H9 (cell line): ENCODE data around the gene POLL. TPM values are rescaled to one million over a fixed set of nuclear protein-coding genes. Genes with fewer than 3 reads are reported as not detected.

ENCODE experiments used
- DNase-seq: peaks from one replicate; pipeline ENCODE4 v3.0.0-alpha.2; 2017
- H2AFZ ChIP-seq: one replicate; pipeline ENCODE4 v1.6.1; 2013; ENCODE audit warnings: mild to moderate bottlenecking, low read length, control low read depth, moderate library complexity
- H2AK5ac ChIP-seq: 2 replicates; pipeline ENCODE4 v1.6.1; 2013; ENCODE audit warnings: low read length, control low read depth, mixed read lengths; ENCODE audit not compliant: insufficient read length
- H2BK120ac ChIP-seq: one replicate; pipeline ENCODE4 v1.6.1; 2013; ENCODE audit warnings: low read depth, mild to moderate bottlenecking, low read length, control low read depth, inconsistent platforms; ENCODE audit not compliant: poor library complexity, severe bottlenecking
- H2BK12ac ChIP-seq: 2 replicates; pipeline ENCODE4 v1.6.1; 2013; ENCODE audit warnings: low read length, control low read depth, mixed read lengths, low read depth; ENCODE audit not compliant: insufficient read length
- H2BK15ac ChIP-seq: 2 replicates; pipeline ENCODE4 v1.6.1; 2013; ENCODE audit warnings: low read depth, low read length, control low read depth
- H2BK20ac ChIP-seq: one replicate; pipeline ENCODE4 v1.6.1; 2013; ENCODE audit warnings: low read depth, mild to moderate bottlenecking, low read length, control low read depth, inconsistent platforms; ENCODE audit not compliant: poor library complexity, severe bottlenecking
- H2BK5ac ChIP-seq: 2 replicates; pipeline ENCODE4 v1.6.1; 2013; ENCODE audit warnings: low read length, control low read depth, mixed read lengths; ENCODE audit not compliant: insufficient read length
- H3K14ac ChIP-seq: 2 replicates; pipeline ENCODE4 v1.6.1; 2013; ENCODE audit warnings: low read length, control low read depth; ENCODE audit not compliant: insufficient read depth
- H3K18ac ChIP-seq: 2 replicates; pipeline ENCODE4 v1.6.1; 2013; ENCODE audit warnings: low read depth, mild to moderate bottlenecking, mixed read lengths, low read length, control low read depth; ENCODE audit not compliant: insufficient read length
- H3K23ac ChIP-seq: 2 replicates; pipeline ENCODE4 v1.6.1; 2013; ENCODE audit warnings: low read length, control low read depth, mixed read lengths, low read depth; ENCODE audit not compliant: insufficient read length
- H3K23me2 ChIP-seq: 2 replicates; pipeline ENCODE4 v1.6.1; 2013; ENCODE audit warnings: low read depth, mild to moderate bottlenecking, mixed read lengths, low read length, control low read depth; ENCODE audit not compliant: insufficient read length, poor library complexity, severe bottlenecking
- H3K27ac ChIP-seq: 2 replicates; pipeline ENCODE4 v1.5.1; 2013; ENCODE audit warnings: low read length, control low read depth, mixed read lengths, low read depth; ENCODE audit not compliant: insufficient read length
- H3K27me3 ChIP-seq: 2 replicates; pipeline ENCODE4 v1.6.1; 2013; ENCODE audit warnings: low read length, control low read depth, inconsistent platforms; ENCODE audit not compliant: insufficient read depth
- H3K4ac ChIP-seq: 2 replicates; pipeline ENCODE4 v1.6.1; 2013; ENCODE audit warnings: low read depth, mild to moderate bottlenecking, control low read depth, inconsistent platforms, low read length, moderate library complexity
- H3K4me1 ChIP-seq: 2 replicates; pipeline ENCODE4 v1.6.1; 2013; ENCODE audit warnings: low read length, control low read depth, inconsistent platforms; ENCODE audit not compliant: insufficient read depth
- H3K4me2 ChIP-seq: 2 replicates; pipeline ENCODE4 v1.6.1; 2013; ENCODE audit warnings: low read length, control low read depth, mixed read lengths; ENCODE audit not compliant: insufficient read length, insufficient read depth
- H3K56ac ChIP-seq: 2 replicates; pipeline ENCODE4 v1.6.1; 2013; ENCODE audit warnings: low read depth, mild to moderate bottlenecking, mixed read lengths, low read length, control low read depth; ENCODE audit not compliant: insufficient read length
- H3K79me1 ChIP-seq: 2 replicates; pipeline ENCODE4 v1.6.1; 2013; ENCODE audit warnings: low read depth, mild to moderate bottlenecking, moderate library complexity, low read length, control low read depth, inconsistent platforms; ENCODE audit not compliant: insufficient read depth, poor library complexity, severe bottlenecking
- H3K79me2 ChIP-seq: 2 replicates; pipeline ENCODE4 v1.6.1; 2013; ENCODE audit warnings: low read length, control low read depth, inconsistent platforms; ENCODE audit not compliant: insufficient read depth
- H3K9ac ChIP-seq: 2 replicates; pipeline ENCODE4 v1.6.1; 2013; ENCODE audit warnings: low read length, control low read depth, mixed read lengths; ENCODE audit not compliant: insufficient read length; ENCODE audit errors: extremely low read depth
- H3K9me3 ChIP-seq: one replicate; pipeline ENCODE4 v1.6.1; 2013; ENCODE audit warnings: low read depth, low read length, inconsistent platforms; ENCODE audit not compliant: control insufficient read depth
- H3T11ph ChIP-seq: one replicate; pipeline ENCODE4 v1.6.1; 2013; ENCODE audit warnings: mild to moderate bottlenecking, low read length, control low read depth, inconsistent platforms
- H4K20me1 ChIP-seq: one replicate; pipeline ENCODE4 v1.6.1; 2013; ENCODE audit not compliant: control insufficient read depth, insufficient read length, insufficient read depth
- H4K5ac ChIP-seq: 2 replicates; pipeline ENCODE4 v1.6.1; 2013; ENCODE audit warnings: low read depth, mild to moderate bottlenecking, mixed read lengths, low read length, control low read depth; ENCODE audit not compliant: insufficient read length
- H4K8ac ChIP-seq: replicated peaks from 2 replicates; pipeline ENCODE4 v1.6.1; 2013; ENCODE audit warnings: low read length, control low read depth, mixed read lengths, low read depth; ENCODE audit not compliant: insufficient read length
- H4K91ac ChIP-seq: 2 replicates; pipeline ENCODE4 v1.6.1; 2013; ENCODE audit warnings: low read depth, mild to moderate bottlenecking, moderate library complexity, mixed read lengths, low read length, control low read depth; ENCODE audit not compliant: insufficient read length
- H3K27ac Mint-ChIP-seq, 3 experiments: 2 replicates in 2 of 3; 3 replicates in 1 of 3; pipeline ENCODE4 v1.8.0; 2020 to 2021; ENCODE audit warnings: mixed read lengths in 3 of 3, mild to moderate bottlenecking in 1 of 3, moderate library complexity in 1 of 3
- H3K27me3 Mint-ChIP-seq: 2 replicates; pipeline ENCODE4 v1.8.0; 2021; ENCODE audit warnings: low read depth, mild to moderate bottlenecking, moderate library complexity, mixed read lengths
- H3K36me3 Mint-ChIP-seq, 3 experiments: 2 replicates in 2 of 3; 3 replicates in 1 of 3; pipeline ENCODE4 v1.8.0; 2020 to 2021; ENCODE audit warnings: low read depth in 3 of 3, mixed read lengths in 3 of 3; ENCODE audit not compliant: insufficient read depth in 1 of 3
- H3K4me1 Mint-ChIP-seq, 2 experiments: 2 replicates each; pipeline ENCODE4 v1.8.0; 2020; ENCODE audit warnings: mixed read lengths in 2 of 2
- H3K4me3 Mint-ChIP-seq, 2 experiments: 2 replicates in 1 of 2; 3 replicates in 1 of 2; pipeline ENCODE4 v1.8.0; 2020 to 2021; ENCODE audit warnings: mild to moderate bottlenecking in 2 of 2, mixed read lengths in 2 of 2, moderate library complexity in 1 of 2
- H3K9me3 Mint-ChIP-seq, 2 experiments: 2 replicates in 1 of 2; 3 replicates in 1 of 2; pipeline ENCODE4 v1.8.0; 2020; ENCODE audit warnings: mild to moderate bottlenecking in 2 of 2, mixed read lengths in 2 of 2, moderate library complexity in 1 of 2
- CTCF ChIP-seq: fragments of 200-600 bp; sonication (generic); conservative IDR thresholded peaks from 3 replicates; pipeline ENCODE4 v1.8.0; 2021; ENCODE audit warnings: antibody characterized with exemption, mild to moderate bottlenecking
- WGBS: extraction: QIAGEN DNeasy Blood & Tissue Kit; methylation state at CpG from one replicate; pipeline ENCODE4 v1.1.7; 2013; ENCODE audit warnings: missing lambda C conversion rate, low lambda C conversion rate, mixed read lengths; ENCODE audit not compliant: insufficient read length; ENCODE audit errors: extremely low coverage; 5-methylcytosine and 5-hydroxymethylcytosine counted together
- total RNA-seq: library from RNA; stranded (reverse); gene quantifications from 2 replicates; pipeline ENCODE4 v1.2.1, GENCODE V29; 2021

The POLL gene
- total RNA-seq, 1 experiment from 2014 or later = 30.8 TPM

- no peak overlapping the region for H2BK20ac ChIP-seq
- Mint-ChIP-seq H3K27ac (no peak overlapping the region), H3K36me3 (peaks cover 0 to 13% (median 11%) of the 10 kb centered on the region in 3 experiments; a peak in 6 of 7 replicates), H3K4me3 (no peak overlapping the region), H3K27me3 (no peaks in the 10 kb centered on the region), H3K4me1 (peaks cover 21 to 35% of the 10 kb centered on the region in 2 experiments), H3K9me3 (no peaks in the 10 kb centered on the region; a peak in 1 of 5 replicates)
- no peak overlapping the region for H2AK5ac ChIP-seq
- H2AFZ ChIP-seq = no peak overlapping the region
- peak; percentile 93 for DNase-seq
- H3K79me1 ChIP-seq = no peaks in the 10 kb centered on the region
- no peaks in the 10 kb centered on the region for H3K23me2 ChIP-seq
- no peak overlapping the region for H4K91ac ChIP-seq
- H4K5ac ChIP-seq = no peak overlapping the region
- no peaks in the 10 kb centered on the region for H4K20me1 ChIP-seq
- no peak overlapping the region for H3K27ac ChIP-seq
- no peak overlapping the region for H2BK12ac ChIP-seq
- no peak overlapping the region for H3K4ac ChIP-seq
- no peaks in the 10 kb centered on the region for H3K4me1 ChIP-seq
- H2BK5ac ChIP-seq = no peak overlapping the region
- no peak overlapping the region for H3T11ph ChIP-seq
- H2BK15ac ChIP-seq = no peak overlapping the region
- no peak overlapping the region for H3K14ac ChIP-seq
- H3K9me3 ChIP-seq = no peaks in the 10 kb centered on the region
- H3K18ac ChIP-seq = no peak overlapping the region
- H3K27me3 ChIP-seq = no peaks in the 10 kb centered on the region
- no peaks in the 10 kb centered on the region for H3K79me2 ChIP-seq
- no CpG with 5 or more reads among the region's 6 CpGs for WGBS
- no peak overlapping the region for H3K4me2 ChIP-seq
- no peak overlapping the region for H3K56ac ChIP-seq
- no peak overlapping the region for H4K8ac ChIP-seq
- H3K23ac ChIP-seq = no peak overlapping the region
- peak; percentile 100 for TF ChIP-seq CTCF
- no peak overlapping the region for H2BK120ac ChIP-seq
- no peak overlapping the region for H3K9ac ChIP-seq
Observed at GRCh38 chr10:101602761-101603398, 14.8 kb upstream of the POLL start.
